Neural crest cell (in vitro differentiated cells): ENCODE results near the gene CCDC57. TPM values are rescaled to one million over a fixed set of nuclear protein-coding genes. Genes with fewer than 3 reads are reported as not detected.

Source experiments
- DNase-seq: peaks from one replicate; pipeline ENCODE4 v3.0.0; 2021; ENCODE audit warnings: low read depth, mixed read lengths, low spot score
- H3K27ac Mint-ChIP-seq: one replicate; pipeline ENCODE4 v1.8.0; 2021; ENCODE audit warnings: mild to moderate bottlenecking, mixed read lengths; ENCODE audit not compliant: unreplicated experiment
- H3K27me3 Mint-ChIP-seq: 2 replicates; pipeline ENCODE4 v1.8.0; 2021; ENCODE audit warnings: low read depth, mild to moderate bottlenecking, mixed read lengths
- H3K36me3 Mint-ChIP-seq: 2 replicates; pipeline ENCODE4 v1.8.0; 2021; ENCODE audit warnings: low read depth, mild to moderate bottlenecking, mixed read lengths
- H3K4me1 Mint-ChIP-seq: 2 replicates; pipeline ENCODE4 v1.8.0; 2021; ENCODE audit warnings: mixed read lengths
- H3K4me3 Mint-ChIP-seq: one replicate; pipeline ENCODE4 v1.8.0; 2021; ENCODE audit warnings: mild to moderate bottlenecking, mixed read lengths
- H3K9me3 Mint-ChIP-seq: 2 replicates; pipeline ENCODE4 v1.8.0; 2021; ENCODE audit warnings: mixed read lengths
- total RNA-seq: library from RNA; stranded (reverse); gene quantifications from 2 replicates; pipeline ENCODE4 v1.2.1, GENCODE V29; 2021
- TF ChIP-seq, protein P1 (sequence below): fragments of 200-600 bp; sonication (generic); conservative IDR thresholded peaks from 2 replicates; pipeline ENCODE4 v1.5.0; 2021; ENCODE audit warnings: antibody characterized with exemption, mild to moderate bottlenecking

CCDC57 gene
- total RNA-seq, 1 donor from 2014 or later, result 47.5 TPM

DNA sequence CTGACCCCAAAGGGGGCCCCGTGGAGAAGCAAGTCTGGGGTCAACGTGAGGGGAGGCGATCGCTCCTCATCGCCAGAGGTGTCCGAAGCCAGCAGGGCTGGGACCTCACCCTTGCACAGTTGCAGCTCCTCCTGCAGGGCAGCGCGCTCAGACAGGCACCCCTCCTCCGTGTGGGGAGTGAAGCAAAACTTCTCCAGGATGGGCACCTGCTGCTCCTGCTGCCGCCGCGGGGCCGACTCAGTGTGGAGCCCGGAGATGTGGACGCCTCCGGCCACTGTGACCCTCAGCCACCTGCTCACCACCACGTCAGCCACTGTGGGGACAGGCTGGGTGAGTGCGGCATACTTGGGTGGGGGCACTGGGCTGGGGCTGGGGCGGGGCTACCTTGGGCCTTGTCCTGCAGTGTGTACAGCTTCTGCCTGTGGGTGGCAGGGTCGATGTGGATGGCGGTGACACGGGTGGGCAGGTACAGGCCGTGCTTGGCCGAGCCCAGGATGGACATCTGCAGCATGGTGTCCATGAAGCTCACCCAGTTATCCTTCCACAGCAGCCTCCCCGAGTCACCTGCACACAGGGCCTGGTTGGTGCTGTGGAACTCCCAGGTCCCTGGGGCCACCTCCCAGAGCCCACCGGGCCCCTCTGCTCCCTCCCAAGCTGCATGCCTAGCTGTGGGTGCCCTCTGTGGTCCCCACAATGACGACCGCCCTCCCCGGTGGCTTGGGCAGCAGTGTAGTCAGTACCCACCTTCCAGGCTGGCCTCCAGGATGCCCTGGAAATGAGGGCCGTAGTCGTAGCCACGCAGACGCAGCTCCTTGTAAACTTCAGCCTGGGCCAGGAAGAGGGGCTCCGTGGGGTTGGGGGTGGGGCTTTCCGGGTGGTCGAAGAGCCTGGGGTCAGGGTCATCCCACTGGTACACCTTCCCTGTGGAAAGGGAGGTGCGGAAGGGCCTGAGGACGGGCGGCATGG lies 125.4 kb downstream of the CCDC57 start:
- Mint-ChIP-seq H3K9me3 (no peaks in the 10 kb centered on the region), H3K27ac (no peak overlapping the region), H3K36me3 (no peaks in the 10 kb centered on the region), H3K27me3 (no peaks in the 10 kb centered on the region), H3K4me3 (no peak overlapping the region), H3K4me1 (no peaks in the 10 kb centered on the region)
- TF ChIP-seq, protein P1, sequence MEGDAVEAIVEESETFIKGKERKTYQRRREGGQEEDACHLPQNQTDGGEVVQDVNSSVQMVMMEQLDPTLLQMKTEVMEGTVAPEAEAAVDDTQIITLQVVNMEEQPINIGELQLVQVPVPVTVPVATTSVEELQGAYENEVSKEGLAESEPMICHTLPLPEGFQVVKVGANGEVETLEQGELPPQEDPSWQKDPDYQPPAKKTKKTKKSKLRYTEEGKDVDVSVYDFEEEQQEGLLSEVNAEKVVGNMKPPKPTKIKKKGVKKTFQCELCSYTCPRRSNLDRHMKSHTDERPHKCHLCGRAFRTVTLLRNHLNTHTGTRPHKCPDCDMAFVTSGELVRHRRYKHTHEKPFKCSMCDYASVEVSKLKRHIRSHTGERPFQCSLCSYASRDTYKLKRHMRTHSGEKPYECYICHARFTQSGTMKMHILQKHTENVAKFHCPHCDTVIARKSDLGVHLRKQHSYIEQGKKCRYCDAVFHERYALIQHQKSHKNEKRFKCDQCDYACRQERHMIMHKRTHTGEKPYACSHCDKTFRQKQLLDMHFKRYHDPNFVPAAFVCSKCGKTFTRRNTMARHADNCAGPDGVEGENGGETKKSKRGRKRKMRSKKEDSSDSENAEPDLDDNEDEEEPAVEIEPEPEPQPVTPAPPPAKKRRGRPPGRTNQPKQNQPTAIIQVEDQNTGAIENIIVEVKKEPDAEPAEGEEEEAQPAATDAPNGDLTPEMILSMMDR, result no peak
- DNase-seq, result no peak

DNA sequence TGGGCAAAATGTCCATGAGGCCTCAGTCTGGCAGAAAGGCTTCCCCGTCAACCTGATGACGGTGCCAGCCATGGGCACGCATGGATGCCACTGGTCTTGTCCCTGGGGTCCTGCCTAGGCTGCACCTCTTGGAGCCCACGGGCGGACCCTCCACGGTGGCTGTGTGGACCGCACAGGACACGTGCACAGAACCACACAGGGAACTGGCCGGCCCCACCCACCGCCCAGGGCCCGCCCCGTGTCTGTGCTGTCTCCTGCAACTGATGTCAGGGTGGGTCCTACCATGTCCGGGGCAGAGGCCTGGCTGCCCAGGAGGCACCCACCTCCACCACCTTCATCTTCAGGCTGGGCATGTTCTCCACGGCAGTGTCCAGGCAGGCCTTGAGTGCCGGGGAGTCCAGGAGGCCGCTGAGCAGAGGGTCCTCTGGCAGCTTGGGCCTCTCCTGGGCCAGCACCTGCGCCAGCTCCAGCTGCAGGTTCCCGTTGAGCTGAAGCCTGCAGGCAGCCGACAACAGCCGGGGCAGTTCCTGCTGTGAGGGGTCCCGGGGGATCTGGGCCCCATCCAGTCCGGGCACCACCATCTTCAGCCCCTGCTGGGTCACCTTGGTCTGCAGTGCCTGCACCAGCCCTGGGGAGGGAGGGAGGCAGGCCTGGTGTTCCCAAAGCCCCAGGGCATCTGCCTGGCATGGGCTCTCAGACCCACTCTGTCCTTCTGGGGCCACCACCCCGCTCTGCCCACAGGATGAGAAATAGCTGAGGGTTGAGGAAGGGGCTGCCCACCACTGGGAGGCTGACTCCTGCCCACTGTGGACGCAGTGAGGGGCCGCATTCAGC lies 126.5 kb downstream of the CCDC57 start:
- Mint-ChIP-seq H3K4me3 (no peak overlapping the region), H3K27ac (no peak overlapping the region), H3K9me3 (no peaks in the 10 kb centered on the region), H3K36me3 (no peaks in the 10 kb centered on the region), H3K4me1 (no peaks in the 10 kb centered on the region), H3K27me3 (no peaks in the 10 kb centered on the region)
- no peak for DNase-seq
- TF ChIP-seq, protein P1, result no peak

DNA sequence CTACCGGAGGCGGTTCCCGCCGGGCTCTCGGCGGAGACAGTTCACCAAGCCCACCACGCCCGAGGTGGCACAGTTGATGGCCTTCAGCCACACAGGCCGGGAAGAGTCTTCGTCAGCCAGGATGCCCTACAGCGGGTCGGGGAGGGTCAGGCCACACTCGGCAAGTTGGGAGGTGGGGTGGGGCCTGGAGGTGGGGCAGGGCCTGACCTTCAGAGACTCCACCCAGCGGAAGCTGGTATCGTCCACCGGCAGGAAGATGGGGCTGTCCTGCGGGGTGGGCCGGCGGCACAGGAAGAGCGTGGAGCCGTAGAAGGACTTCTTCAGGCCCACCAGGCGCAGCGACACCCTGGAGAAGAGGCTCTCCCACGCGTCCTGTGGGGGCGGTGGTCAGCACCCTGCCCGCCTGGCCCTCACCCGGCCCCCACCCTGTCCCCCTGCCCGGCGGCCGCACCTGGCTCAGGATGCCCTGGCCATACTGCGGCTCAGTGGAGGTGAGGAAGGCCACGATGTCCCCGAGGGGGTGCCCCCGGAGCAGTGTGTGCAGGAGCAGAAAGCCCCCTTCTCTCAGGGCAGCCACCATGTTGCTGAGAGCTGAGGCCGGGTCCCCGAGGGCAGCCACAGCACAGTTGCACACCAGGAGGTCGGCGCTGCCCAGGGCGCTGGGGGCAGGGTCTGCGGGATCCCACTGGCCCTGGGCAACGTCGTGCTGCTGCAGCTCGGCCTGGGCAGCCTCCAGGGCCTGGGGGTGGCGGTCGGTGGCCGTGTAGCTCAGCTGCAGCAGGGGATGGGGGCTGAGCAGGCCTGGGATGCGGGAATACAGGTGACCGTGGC lies 127.4 kb downstream of the CCDC57 start:
- no peaks in the 10 kb centered on the region for H3K36me3 Mint-ChIP-seq
- H3K9me3 Mint-ChIP-seq, result no peaks in the 10 kb centered on the region
- H3K4me3 Mint-ChIP-seq, result no peak overlapping the region
- no peak for DNase-seq
- no peak overlapping the region for H3K27ac Mint-ChIP-seq
- no peaks in the 10 kb centered on the region for H3K27me3 Mint-ChIP-seq
- TF ChIP-seq, protein P1, result no peak
- no peaks in the 10 kb centered on the region for H3K4me1 Mint-ChIP-seq

DNA sequence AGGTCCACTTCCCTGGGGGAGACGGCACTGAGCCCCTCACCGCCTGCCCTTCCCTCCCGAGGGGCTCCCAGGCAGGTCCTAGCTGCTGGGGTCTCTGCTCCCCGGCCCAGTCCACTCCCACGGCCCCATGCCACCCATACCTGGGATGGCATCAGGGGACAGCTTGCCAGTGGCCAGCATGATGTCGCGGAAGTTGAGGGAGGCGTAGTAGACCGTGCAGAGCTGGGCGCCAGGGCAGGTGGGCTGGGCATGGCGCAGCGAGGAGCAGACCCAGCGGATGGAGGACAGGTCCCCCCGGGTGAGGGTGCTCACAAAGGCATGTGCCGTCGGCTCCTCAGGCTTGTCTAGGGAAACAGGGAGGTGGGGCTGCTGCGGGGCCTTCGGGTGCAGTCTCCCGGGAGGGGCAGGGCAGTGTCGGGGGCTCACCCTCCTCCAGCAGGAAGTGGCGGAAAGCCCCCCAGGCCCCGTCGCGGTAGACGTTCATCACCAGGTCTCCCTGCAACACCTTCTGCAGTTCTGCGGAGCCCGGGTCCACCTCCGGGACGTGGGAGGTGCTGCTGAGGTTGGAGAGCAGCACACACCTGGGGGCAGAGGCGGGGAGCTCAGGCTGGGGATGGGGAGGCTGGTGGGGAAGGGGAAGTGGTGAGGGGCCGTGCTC lies 128.1 kb downstream of the CCDC57 start:
- Mint-ChIP-seq H3K4me1 (no peaks in the 10 kb centered on the region), H3K27ac (no peak overlapping the region), H3K9me3 (no peaks in the 10 kb centered on the region), H3K27me3 (no peaks in the 10 kb centered on the region), H3K36me3 (peaks cover 2% of the 10 kb centered on the region), H3K4me3 (no peak overlapping the region)
- TF ChIP-seq, protein P1, result no peak
- DNase-seq, result no peak
